ENCODE data around the gene TSPAN18. TPM values are rescaled to one million over a fixed set of nuclear protein-coding genes. Genes with fewer than 3 reads are reported as not detected.

TSPAN18 gene
- total and polyA plus RNA-seq, 7 donors: 5.2 to 21.7 (median 8.0) TPM

GRCh38 chr11:44959064-44959463 is 232.3 kb downstream of the TSPAN18 start:
- no peaks in the 10 kb centered on the region for H3K36me3 ChIP-seq (ENCODE audit: insufficient read depth in 1 of 2, low read depth in 1 of 2)

GRCh38 chr11:44960200-44960845 is 233.6 kb downstream of the TSPAN18 start:
- Histone ChIP-seq H3K27me3 (ENCODE audit: insufficient read depth in 3 of 3, low read length in 2 of 3) (peaks cover 0 to 9% (median 0%) of the 10 kb centered on the region in 3 donors), H3K9me3 (no peaks in the 10 kb centered on the region), H3K4me1 (no peaks in the 10 kb centered on the region), H3K27ac (no peak overlapping the region), H3K36me3 (ENCODE audit: insufficient read depth in 1 of 2, low read depth in 1 of 2) (no peaks in the 10 kb centered on the region), H3K4me3 (no peak overlapping the region)
- DNase-seq (no peak), ATAC-seq (no peak)
- WGBS, 3 donors: 43 to 50% (median 44%) methylated on average over 7 of the region's 7 CpGs
- intact Hi-C loops (cut with DNase I): no loop called here
- no peak for TF ChIP-seq CTCF (IDR thresholded peaks at IDR 0.05)

More at GRCh38 chr11:44959064-44959463, 232.3 kb downstream of the TSPAN18 start:
- no peaks in the 10 kb centered on the region for H3K4me1 ChIP-seq
- peaks cover 0 to 9% (median 0%) of the 10 kb centered on the region in 3 donors for H3K27me3 ChIP-seq (ENCODE audit: insufficient read depth in 3 of 3, low read length in 2 of 3)
- TF ChIP-seq CTCF (IDR thresholded peaks at IDR 0.05): no peak
- H3K4me3 ChIP-seq: no peak overlapping the region
- H3K27ac ChIP-seq: no peak overlapping the region
- no peak for ATAC-seq
- intact Hi-C loops (cut with DNase I): no loop called here
- 92 to 99% (median 94%) methylated on average over 3 of the region's 3 CpGs for WGBS, 3 donors
- H3K9me3 ChIP-seq: no peaks in the 10 kb centered on the region
- no peak for DNase-seq

GRCh38 chr11:44962464-44962863 is 235.7 kb downstream of the TSPAN18 start:
- 78 to 93% (median 86%) methylated on average over 3 of the region's 3 CpGs for WGBS, 3 donors
- ATAC-seq (no peak), DNase-seq (no peak)
- H3K4me1 ChIP-seq: no peaks in the 10 kb centered on the region
- H3K27ac ChIP-seq: no peak overlapping the region
- no peaks in the 10 kb centered on the region for H3K36me3 ChIP-seq (ENCODE audit: insufficient read depth in 1 of 2, low read depth in 1 of 2)
- intact Hi-C loops (cut with DNase I): no loop called here
- H3K4me3 ChIP-seq: no peak overlapping the region
- no peaks in the 10 kb centered on the region for H3K27me3 ChIP-seq (ENCODE audit: insufficient read depth in 3 of 3, low read length in 2 of 3)
- H3K9me3 ChIP-seq: no peaks in the 10 kb centered on the region
- TF ChIP-seq CTCF (IDR thresholded peaks at IDR 0.05): no peak

- no peak for ATAC-seq
- Histone ChIP-seq H3K4me1 (no peaks in the 10 kb centered on the region), H3K4me3 (no peak overlapping the region), H3K27me3 (ENCODE audit: insufficient read depth in 3 of 3, low read length in 2 of 3) (no peaks in the 10 kb centered on the region), H3K27ac (no peak overlapping the region), H3K9me3 (no peaks in the 10 kb centered on the region), H3K36me3 (ENCODE audit: insufficient read depth in 1 of 2, low read depth in 1 of 2) (no peaks in the 10 kb centered on the region)
- TF ChIP-seq CTCF (IDR thresholded peaks at IDR 0.05): no peak
- WGBS, 3 donors: 85 to 91% (median 88%) methylated on average over 6 to 7 of the region's 7 CpGs
- DNase-seq: no peak
- intact Hi-C loops (cut with DNase I): no loop called here
Observed at GRCh38 chr11:44963136-44963535, 236.4 kb downstream of the TSPAN18 start.

- TF ChIP-seq CTCF (IDR thresholded peaks at IDR 0.05): no peak
Observed at GRCh38 chr11:44963948-44964347, 237.2 kb downstream of the TSPAN18 start.

More at GRCh38 chr11:44963948-44964347, 237.2 kb downstream of the TSPAN18 start:
- Histone ChIP-seq H3K4me1 (no peaks in the 10 kb centered on the region), H3K27me3 (ENCODE audit: insufficient read depth in 3 of 3, low read length in 2 of 3) (no peaks in the 10 kb centered on the region), H3K36me3 (ENCODE audit: insufficient read depth in 1 of 2, low read depth in 1 of 2) (no peaks in the 10 kb centered on the region), H3K27ac (no peak overlapping the region), H3K9me3 (no peaks in the 10 kb centered on the region), H3K4me3 (no peak overlapping the region)
- intact Hi-C loops (cut with DNase I): no loop called here
- ATAC-seq (no peak), DNase-seq (no peak)
- 95 to 97% (median 96%) methylated on average over 5 of the region's 5 CpGs for WGBS, 3 donors
